NCI-H460 (cell line): ENCODE results near the gene OPRL1. TPM values are rescaled to one million over a fixed set of nuclear protein-coding genes. Genes with fewer than 3 reads are reported as not detected.

Experiments
- DNase-seq: peaks from one replicate; pipeline ENCODE4 v3.0.0-alpha.2; 2016; ENCODE audit warnings: low read depth; ENCODE audit errors: extremely low read depth
- small RNA-seq, 2 experiments: library from RNA; depleted of rRNA; stranded (forward); fragments of <200 nt; gene quantifications; one replicate each; pipeline ENCODE3, GENCODE V24; 2014
- total RNA-seq: library from RNA; depleted of rRNA; stranded (reverse); fragments of >200 nt; shearing (Covaris generic); gene quantifications from 2 replicates; pipeline ENCODE4 v1.2.3, GENCODE V29; 2014; rRNA removed

Gene OPRL1
- total RNA-seq, 1 experiment from 2014 or later: 0.32 TPM

- no peak for DNase-seq
Measured at GRCh38 chr20:64139199-64140060, 59.5 kb downstream of the OPRL1 start.

- no peak for DNase-seq
Measured at GRCh38 chr20:64140061-64140931, 60.4 kb downstream of the OPRL1 start.

DNA sequence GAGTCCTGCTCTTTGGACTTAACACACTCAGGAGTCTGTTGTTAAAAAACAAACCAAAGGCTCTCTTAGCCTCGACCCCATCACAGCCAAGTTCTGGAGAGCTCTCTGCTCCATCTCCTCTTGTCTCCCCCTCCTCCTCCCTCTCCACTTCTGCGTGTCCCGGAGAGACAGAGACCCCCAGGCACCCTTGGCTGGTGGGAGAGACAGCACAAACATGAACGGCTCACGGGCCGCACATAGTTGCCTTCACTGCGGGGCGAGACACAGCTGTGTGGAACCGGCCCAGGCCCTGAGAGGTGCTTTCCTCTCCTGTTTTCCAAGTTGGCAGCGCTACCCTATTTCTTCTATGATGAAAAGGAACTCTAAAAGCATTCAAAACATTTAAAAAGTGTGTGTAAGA lies 61.1 kb downstream of the OPRL1 start:
- DNase-seq: no peak

- no peak for DNase-seq
Measured at GRCh38 chr20:64142590-64142989, 62.7 kb downstream of the OPRL1 start.

- no peak for DNase-seq
Measured at GRCh38 chr20:64143018-64143801, 63.3 kb downstream of the OPRL1 start.

DNA sequence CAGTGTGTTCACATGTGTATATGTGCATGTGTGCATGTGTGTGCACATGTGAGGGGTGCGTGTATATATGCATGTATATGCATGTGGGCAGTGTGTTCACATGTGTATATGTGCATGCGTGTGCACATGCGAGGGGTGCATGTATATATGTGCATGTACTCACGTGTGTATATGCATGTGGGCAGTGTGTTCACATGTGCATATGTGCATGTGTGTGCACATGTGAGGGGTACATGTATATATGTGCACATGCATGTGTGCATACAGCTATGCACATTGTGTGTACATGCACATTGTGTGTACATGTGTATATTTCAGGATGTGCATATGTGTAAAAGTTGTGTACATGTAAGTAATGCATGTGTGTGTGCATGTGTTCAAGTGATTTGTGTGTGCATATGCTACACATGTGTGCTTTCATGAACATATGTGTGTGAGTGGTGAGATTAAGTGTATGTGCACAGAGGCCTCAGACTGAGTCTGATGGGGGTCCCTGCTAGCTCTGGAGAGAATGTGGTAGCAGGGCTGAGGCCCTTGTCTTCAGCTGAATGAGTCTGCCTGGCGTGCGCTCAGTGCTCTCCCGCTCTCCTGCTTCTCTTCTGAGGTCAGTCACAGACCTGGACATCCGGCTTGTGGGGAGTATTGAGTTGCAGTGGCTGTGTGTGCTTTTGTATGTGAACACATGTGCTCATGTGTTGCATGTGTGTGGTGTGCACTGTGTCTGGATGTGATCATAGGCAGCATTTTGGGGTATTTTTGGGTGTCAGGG lies 64.4 kb downstream of the OPRL1 start:
- DNase-seq: no peak

DNA sequence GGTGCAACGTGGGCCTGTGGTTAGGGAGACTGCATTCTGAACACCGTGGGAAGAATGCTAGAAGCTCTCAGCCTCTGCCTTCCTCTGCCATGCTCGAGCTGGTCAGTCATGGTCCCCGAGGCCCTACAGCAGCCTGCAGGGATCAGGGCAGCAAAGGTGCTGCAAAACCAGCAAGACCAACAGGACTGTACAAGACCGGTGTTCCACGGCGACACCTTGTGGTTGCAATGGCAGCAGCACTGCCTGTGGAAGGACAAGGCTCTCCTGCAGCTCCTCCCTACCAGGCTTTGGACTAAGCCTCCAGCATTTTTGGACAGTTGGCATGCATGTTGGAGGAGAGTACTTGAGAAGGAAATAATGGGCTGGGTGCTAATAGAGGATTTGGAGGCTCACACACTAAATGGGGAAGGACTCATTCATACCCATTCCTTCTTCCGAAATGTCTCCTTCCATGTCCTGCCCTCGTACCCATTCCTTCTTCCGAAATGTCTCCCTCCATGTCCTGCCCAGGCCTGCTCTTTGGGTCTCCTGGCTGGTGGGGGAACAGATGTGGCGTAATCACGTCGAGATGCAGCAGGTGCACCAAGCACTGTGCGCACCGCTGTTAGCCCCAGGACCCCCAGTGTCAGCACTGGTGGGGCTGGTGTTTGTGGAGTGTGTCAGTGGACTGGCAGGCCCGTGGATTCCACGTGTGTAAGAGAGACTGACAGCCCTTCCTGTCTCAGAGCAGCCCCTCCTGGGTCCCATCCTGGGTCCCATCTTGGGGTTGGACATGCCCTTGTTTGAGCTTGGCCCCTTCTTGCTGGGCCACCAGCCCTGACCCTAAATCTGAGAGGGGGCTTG lies 65.8 kb downstream of the OPRL1 start:
- DNase-seq: no peak

DNA sequence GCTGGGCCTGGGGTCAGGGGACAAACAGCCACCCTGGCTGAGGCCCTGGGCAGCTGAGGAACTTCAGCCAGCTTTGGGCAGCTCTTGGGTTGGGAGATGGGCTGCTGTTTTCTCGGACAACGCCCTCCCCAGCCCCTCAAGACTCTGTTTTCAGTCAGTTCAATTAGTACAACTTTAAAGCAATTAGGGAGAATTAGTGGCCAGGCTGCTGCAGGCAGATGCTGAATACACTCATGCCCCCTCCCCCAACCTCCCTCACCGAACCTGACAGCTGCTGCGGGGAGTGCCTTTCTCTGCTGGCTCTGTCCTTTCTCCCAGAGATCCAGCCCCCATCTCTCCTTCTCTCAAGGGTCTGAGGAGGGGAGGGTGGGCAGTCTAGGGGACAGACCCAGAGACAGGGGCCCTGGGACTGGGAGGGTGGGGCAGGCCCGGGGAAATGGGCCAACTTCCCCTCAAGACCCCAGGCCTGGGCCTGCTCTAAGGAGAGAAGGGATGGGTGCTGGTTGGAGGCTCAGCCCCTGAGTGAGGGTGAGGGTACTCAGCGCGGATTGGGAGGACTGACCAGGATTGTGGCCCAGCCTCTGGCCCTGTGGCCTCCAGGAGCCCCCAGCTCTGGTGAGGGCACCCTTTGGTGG lies 66.5 kb downstream of the OPRL1 start:
- no peak for DNase-seq

GRCh38 chr20:64146936-64147477 lies 67.1 kb downstream of the OPRL1 start:
- DNase-seq: no peak

DNA sequence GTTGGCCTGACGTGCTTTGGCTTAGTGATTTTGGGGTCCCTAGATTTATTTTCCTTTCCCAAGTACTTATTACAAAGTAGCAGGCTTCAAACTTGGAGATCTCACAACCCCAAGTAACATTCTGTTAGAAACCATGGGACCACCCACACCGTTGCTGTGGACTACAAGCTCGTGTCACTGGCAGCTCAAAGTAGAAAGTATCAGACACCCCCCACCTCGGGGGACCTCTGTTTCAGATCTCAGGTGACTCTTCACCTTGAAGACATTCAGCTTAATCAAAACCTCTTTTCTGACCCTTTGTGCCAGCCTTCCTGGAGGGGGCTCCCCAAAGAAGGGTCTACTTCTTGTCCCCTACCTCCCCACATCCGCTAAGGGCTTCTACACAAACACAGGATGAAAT lies 68.7 kb downstream of the OPRL1 start:
- DNase-seq: no peak

DNA sequence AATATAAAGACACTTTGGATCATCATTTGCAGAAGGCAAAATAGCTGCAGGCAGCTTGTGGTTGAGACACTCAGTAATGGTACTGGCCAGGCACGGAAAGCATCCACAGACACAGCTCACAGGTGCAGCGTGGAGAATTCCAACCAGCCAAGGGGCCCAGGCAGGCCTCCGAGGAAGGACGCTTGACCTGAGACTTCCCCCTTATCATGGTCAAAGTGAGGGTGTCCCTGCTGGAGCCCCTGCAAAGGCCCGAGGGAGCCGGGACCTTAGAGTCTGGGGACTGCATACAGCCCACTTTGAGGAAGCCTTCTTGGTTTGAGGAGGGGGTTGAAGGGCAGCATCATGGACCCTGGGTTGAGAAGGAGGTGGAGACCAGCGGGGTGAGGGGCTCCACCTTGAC lies 69.3 kb downstream of the OPRL1 start:
- DNase-seq: no peak

DNA sequence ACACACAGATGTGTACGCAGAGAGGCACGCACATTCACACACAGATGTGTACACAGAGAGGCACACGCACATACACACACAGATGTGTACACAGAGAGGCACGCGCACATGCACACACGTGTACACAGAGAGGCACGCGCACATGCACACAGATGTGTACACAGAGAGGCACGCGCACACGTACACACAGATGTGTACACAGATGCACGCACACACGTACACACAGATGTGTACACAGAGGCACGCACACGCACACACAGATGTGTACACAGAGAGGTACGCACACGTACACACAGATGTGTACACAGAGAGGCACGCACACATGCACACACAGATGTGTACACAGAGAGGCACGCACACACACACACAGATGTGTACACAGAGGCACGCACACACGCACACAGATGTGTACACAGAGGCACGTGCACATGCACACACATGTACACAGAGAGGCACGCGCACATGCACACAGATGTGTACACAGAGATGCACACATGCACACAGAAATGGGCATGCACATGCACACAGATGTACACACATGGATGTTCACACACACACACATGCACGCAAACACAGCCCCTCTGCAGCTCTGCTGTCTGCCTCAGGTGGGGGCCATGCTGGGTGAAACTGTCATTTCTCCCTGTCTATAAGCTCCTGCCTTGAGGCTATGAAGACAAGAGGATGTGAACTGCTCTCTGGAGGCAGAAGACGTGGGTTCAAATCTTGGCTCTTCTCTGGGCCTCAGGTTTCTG lies 70.1 kb downstream of the OPRL1 start:
- no peak for DNase-seq

Small RNA genes lying within 50 kb of the gene (small RNA-seq; reads per million reads assigned to genes)
- gene AL355803.1 (0 reads per million in 2 experiments), gene MIR6813 (0 reads per million in 2 experiments)

Other genes with a start within 250 kb of the OPRL1 start
- 0.20 and 0.30 TPM in 2 replicates for gene ZBTB46, start 248.8 kb upstream of the OPRL1 start, total RNA-seq
- gene ABHD16B, start 218.6 kb upstream of the OPRL1 start, total RNA-seq: not detected in 2 replicates
- 97.6 and 103 TPM in 2 replicates for gene TPD52L2, start 214.8 kb upstream of the OPRL1 start, total RNA-seq
- 30.7 and 31.9 TPM in 2 replicates for gene DNAJC5, start 185.0 kb upstream of the OPRL1 start, total RNA-seq
- gene UCKL1, start 123.7 kb upstream of the OPRL1 start, total RNA-seq: 17.9 and 18.5 TPM in 2 replicates
- gene ZNF512B, start 110.2 kb upstream of the OPRL1 start, total RNA-seq: 6.6 and 6.9 TPM in 2 replicates
- gene SAMD10, start 100.4 kb upstream of the OPRL1 start, total RNA-seq: 2.6 and 3.6 TPM in 2 replicates
- 45.1 and 47.9 TPM in 2 replicates for gene PRPF6, start 99.0 kb upstream of the OPRL1 start, total RNA-seq
- gene C20orf204, start 43.9 kb upstream of the OPRL1 start, total RNA-seq: 0.75 and 0.87 TPM in 2 replicates
- gene SOX18, start 30.4 kb upstream of the OPRL1 start, total RNA-seq: 0.77 and 1.7 TPM in 2 replicates
- gene TCEA2, start 16.9 kb upstream of the OPRL1 start, total RNA-seq: 25.2 and 31.0 TPM in 2 replicates
- 12.6 and 15.0 TPM in 2 replicates for gene RGS19, start 564 bp upstream of the OPRL1 start, total RNA-seq
- gene LKAAEAR1, start 4.3 kb downstream of the OPRL1 start, total RNA-seq: not detected in 2 replicates
- gene NPBWR2, start 27.5 kb downstream of the OPRL1 start, total RNA-seq: not detected in 2 replicates
- gene MYT1, start 84.4 kb downstream of the OPRL1 start, total RNA-seq: not detected in 2 replicates
- 37.8 and 45.1 TPM in 2 replicates for gene PCMTD2, start 175.7 kb downstream of the OPRL1 start, total RNA-seq